Measurements from ENCODE around the gene GNAQ.

GRCh38 chr9:77865385-77866047 lies 166.1 kb downstream of the GNAQ start:
- TF ChIP-seq CTCF (IDR thresholded peaks at IDR 0.05): no peak
- TF ChIP-seq EP300 (IDR thresholded peaks at IDR 0.05): no peak
- no peak for TF ChIP-seq POLR2AphosphoS5 (IDR thresholded peaks at IDR 0.05)
